Stomach (tissue), 4 donors: Measurements from ENCODE around the gene PALM.

Source experiments
- CTCF ChIP-seq, 7 experiments: fragments of 450-650 bp in 4 of 7; fragments of 200-600 bp in 3 of 7; sonication (generic) in 3 of 7; IDR thresholded peaks; one replicate each; pipeline ENCODE4 v1.5.1; 2016 to 2019; ENCODE audit warnings: antibody characterized with exemption in 7 of 7, control low read depth in 2 of 7, mild to moderate bottlenecking in 1 of 7
- POLR2A ChIP-seq, 4 donors: fragments of 450-650 bp; IDR thresholded peaks; one replicate each; pipeline ENCODE4 v1.6.1; 2016; ENCODE audit warnings: antibody characterized with exemption in 4 of 4, control low read depth in 2 of 4, mild to moderate bottlenecking in 1 of 4, moderate library complexity in 1 of 4
- POLR2AphosphoS5 ChIP-seq, 3 donors: sonication (generic); formaldehyde crosslinking; IDR thresholded peaks; one replicate each; pipeline ENCODE4 v1.6.1; 2016; ENCODE audit warnings: antibody characterized with exemption in 3 of 3

- TF ChIP-seq POLR2A (IDR thresholded peaks at IDR 0.05) (no peak), CTCF (IDR thresholded peaks at IDR 0.05) (no peak), POLR2AphosphoS5 (IDR thresholded peaks at IDR 0.05) (no peak)
Observed at GRCh38 chr19:718251-718951, 9.7 kb downstream of the PALM start.
